Natural killer cell (primary cell): Measurements from ENCODE around the gene FBH1. TPM values are rescaled to one million over a fixed set of nuclear protein-coding genes. Genes with fewer than 3 reads are reported as not detected.

Experiments used
- ATAC-seq, 3 donors: fragments of 150-1000 bp in 2 of 3; fragments of 200-7000 bp in 1 of 3; cut with Tn5 transposase; 1 replicate in 1 of 3; 2 replicates in 2 of 3; pipeline ENCODE4 v1.10.0; 2021; ENCODE audit warnings: mild to moderate bottlenecking in 2 of 3, moderate library complexity in 2 of 3
- DNase-seq, 2 donors: peaks; one replicate each; pipeline versions ENCODE4 v3.0.0 to v3.0.0-alpha.2; 2013 to 2021; ENCODE audit warnings: mixed read lengths in 1 of 2
- H3K27ac ChIP-seq: one replicate; pipeline ENCODE4 v1.5.1; 2013; ENCODE audit warnings: mild to moderate bottlenecking, low read length
- H3K27me3 ChIP-seq: one replicate; pipeline ENCODE4 v1.6.1; 2013; ENCODE audit warnings: low read length; ENCODE audit not compliant: control insufficient read depth, insufficient read depth
- H3K36me3 ChIP-seq: one replicate; pipeline ENCODE4 v1.6.1; 2013; ENCODE audit warnings: low read length; ENCODE audit not compliant: control insufficient read depth, insufficient read depth
- H3K4me1 ChIP-seq: one replicate; pipeline ENCODE4 v1.6.1; 2013; ENCODE audit warnings: low read length; ENCODE audit not compliant: control insufficient read depth, insufficient read depth
- H3K4me3 ChIP-seq: one replicate; pipeline ENCODE4 v1.5.1; 2013; ENCODE audit warnings: low read length
- H3K9me3 ChIP-seq: one replicate; pipeline ENCODE4 v1.6.1; 2013; ENCODE audit warnings: low read length; ENCODE audit not compliant: control insufficient read depth, insufficient read depth
- H3K27ac Mint-ChIP-seq, 2 donors: one replicate each; pipeline ENCODE4 v1.8.0; 2022; ENCODE audit warnings: mild to moderate bottlenecking in 2 of 2, mixed read lengths in 2 of 2, moderate library complexity in 1 of 2
- H3K27me3 Mint-ChIP-seq, 2 donors: one replicate each; pipeline ENCODE4 v1.8.0; 2022; ENCODE audit warnings: low read depth in 2 of 2, mixed read lengths in 2 of 2
- H3K36me3 Mint-ChIP-seq: one replicate; pipeline ENCODE4 v1.8.0; 2022; ENCODE audit warnings: mixed read lengths
- H3K4me1 Mint-ChIP-seq, 2 donors: one replicate each; pipeline ENCODE4 v1.8.0; 2022; ENCODE audit warnings: mixed read lengths in 2 of 2
- H3K4me3 Mint-ChIP-seq: one replicate; pipeline ENCODE4 v1.8.0; 2022; ENCODE audit warnings: mild to moderate bottlenecking, moderate library complexity, mixed read lengths
- H3K9me3 Mint-ChIP-seq, 2 donors: one replicate each; pipeline ENCODE4 v1.8.0; 2022; ENCODE audit warnings: mixed read lengths in 2 of 2
- WGBS: methylation state at CpG from one replicate; pipeline ENCODE4 v1.1.7; 2013; ENCODE audit warnings: missing lambda C conversion rate; ENCODE audit not compliant: insufficient coverage; 5-methylcytosine and 5-hydroxymethylcytosine counted together
- intact Hi-C: fragments of 100-400 bp; cut with micrococcal nuclease; formaldehyde crosslinking; loops from one replicate; pipeline ENCODE4 v1.14.2; 2022
- total RNA-seq, 4 donors: library from RNA; stranded (reverse); fragments of 120-200 nt in 1 of 4; gene quantifications; one replicate each; pipeline versions ENCODE4 v1.2.3 to v1.2.4, GENCODE V29; 2013 to 2022
- TF ChIP-seq, protein P1 (sequence below): fragments of 200-600 bp; IDR thresholded peaks from one replicate; pipeline ENCODE4 v1.8.0; 2022; ENCODE audit warnings: antibody characterized with exemption

The FBH1 gene
- total RNA-seq, 3 donors from 2014 or later (not counting 1 experiment from before 2014, with no cell fraction given): 49.3 to 64.9 (median 62.7) TPM

DNA sequence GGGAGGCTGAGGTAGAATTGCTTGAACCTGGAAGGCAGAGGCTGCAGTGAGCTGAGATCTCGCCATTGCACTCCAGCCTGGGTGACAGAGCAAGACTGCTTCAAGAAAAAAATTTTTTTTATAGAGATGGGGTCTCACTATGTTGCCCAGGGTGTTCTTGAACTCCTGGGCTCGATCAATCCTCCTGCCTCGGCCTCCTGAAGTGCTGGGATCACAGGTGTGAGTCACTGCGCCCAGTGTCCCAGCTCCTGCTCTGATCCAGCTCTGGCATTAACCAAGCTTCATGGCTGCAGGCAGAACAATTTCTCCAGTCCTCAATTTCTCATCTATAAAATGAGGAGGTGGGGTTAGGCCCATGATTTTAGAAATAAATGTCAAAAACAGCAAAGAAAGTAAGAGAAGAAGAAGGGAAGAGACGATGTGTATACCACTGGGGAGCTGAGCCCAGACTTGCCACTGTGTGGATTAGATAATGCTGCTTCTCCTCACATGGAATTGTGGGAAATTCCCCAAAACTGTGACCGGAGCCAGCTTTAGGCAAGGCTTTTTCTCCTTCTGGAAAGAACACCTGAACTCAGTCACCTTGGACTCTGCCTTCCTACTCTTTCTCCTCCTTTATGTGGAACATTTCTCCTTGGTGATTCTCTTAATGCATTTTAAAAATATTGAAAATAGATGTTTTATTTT lies 61.8 kb downstream of the FBH1 start:
- no peak overlapping the region for H3K27ac Mint-ChIP-seq
- ATAC-seq: no peak
- H3K36me3 Mint-ChIP-seq: no peaks in the 10 kb centered on the region
- H3K4me3 ChIP-seq: no peak overlapping the region
- H3K4me1 Mint-ChIP-seq: peaks cover 0 to 6% of the 10 kb centered on the region in 2 donors
- TF ChIP-seq, protein P1, sequence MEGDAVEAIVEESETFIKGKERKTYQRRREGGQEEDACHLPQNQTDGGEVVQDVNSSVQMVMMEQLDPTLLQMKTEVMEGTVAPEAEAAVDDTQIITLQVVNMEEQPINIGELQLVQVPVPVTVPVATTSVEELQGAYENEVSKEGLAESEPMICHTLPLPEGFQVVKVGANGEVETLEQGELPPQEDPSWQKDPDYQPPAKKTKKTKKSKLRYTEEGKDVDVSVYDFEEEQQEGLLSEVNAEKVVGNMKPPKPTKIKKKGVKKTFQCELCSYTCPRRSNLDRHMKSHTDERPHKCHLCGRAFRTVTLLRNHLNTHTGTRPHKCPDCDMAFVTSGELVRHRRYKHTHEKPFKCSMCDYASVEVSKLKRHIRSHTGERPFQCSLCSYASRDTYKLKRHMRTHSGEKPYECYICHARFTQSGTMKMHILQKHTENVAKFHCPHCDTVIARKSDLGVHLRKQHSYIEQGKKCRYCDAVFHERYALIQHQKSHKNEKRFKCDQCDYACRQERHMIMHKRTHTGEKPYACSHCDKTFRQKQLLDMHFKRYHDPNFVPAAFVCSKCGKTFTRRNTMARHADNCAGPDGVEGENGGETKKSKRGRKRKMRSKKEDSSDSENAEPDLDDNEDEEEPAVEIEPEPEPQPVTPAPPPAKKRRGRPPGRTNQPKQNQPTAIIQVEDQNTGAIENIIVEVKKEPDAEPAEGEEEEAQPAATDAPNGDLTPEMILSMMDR: no peak
- H3K4me3 Mint-ChIP-seq: no peak overlapping the region
- H3K27me3 ChIP-seq: no peaks in the 10 kb centered on the region
- DNase-seq: no peak
- WGBS: 94% methylated on average over 6 of the region's 6 CpGs
- no peaks in the 10 kb centered on the region for H3K27me3 Mint-ChIP-seq
- H3K27ac ChIP-seq: no peak overlapping the region
- intact Hi-C loops: no loop called here
- no peaks in the 10 kb centered on the region for H3K4me1 ChIP-seq
- H3K9me3 Mint-ChIP-seq: no peaks in the 10 kb centered on the region
- H3K9me3 ChIP-seq: no peaks in the 10 kb centered on the region
- peaks cover 13% of the 10 kb centered on the region for H3K36me3 ChIP-seq

DNA sequence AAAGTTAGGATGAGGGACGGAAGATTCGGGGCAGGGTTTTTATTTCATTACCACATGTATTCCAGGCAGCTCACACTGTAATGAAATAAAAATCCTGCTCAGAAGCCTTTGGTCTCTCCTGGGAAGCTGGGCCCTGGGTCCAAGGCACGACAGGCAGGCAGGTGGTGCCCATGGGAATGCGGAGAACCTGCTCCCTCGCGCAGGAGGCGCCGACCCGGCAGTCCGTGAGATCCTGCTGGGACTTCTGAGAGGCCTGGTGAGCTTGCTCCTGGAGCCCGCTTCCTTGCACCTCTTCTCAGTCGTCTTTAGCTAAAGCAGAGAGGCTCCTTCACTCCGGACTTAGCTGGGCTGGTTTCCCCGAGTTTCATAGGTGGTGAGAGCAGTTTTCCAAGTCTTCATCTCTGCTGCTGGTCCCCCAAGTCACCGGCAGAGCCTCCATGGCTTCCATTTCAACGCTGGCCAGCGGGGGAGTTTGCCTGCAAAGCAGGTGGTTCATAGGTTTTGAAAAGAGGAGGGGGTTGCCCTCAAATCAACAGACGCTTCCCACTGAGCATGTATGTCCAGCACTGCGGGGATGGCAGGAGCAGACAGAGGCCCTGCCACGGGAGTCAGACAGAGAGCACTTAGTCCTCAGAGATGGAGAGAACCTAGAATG lies 62.8 kb downstream of the FBH1 start:
- Histone ChIP-seq H3K36me3 (peaks cover 13% of the 10 kb centered on the region), H3K4me1 (no peaks in the 10 kb centered on the region), H3K9me3 (no peaks in the 10 kb centered on the region), H3K27ac (no peak overlapping the region), H3K4me3 (no peak overlapping the region), H3K27me3 (no peaks in the 10 kb centered on the region)
- TF ChIP-seq, protein P1: no peak
- DNase-seq (no peak), ATAC-seq (no peak)
- Mint-ChIP-seq H3K4me3 (no peak overlapping the region), H3K36me3 (no peaks in the 10 kb centered on the region), H3K4me1 (peaks cover 0 to 6% of the 10 kb centered on the region in 2 donors), H3K9me3 (no peaks in the 10 kb centered on the region), H3K27ac (no peak overlapping the region), H3K27me3 (no peaks in the 10 kb centered on the region)
- 95% methylated on average over 20 of the region's 20 CpGs for WGBS
- intact Hi-C loops: no loop called here

DNA sequence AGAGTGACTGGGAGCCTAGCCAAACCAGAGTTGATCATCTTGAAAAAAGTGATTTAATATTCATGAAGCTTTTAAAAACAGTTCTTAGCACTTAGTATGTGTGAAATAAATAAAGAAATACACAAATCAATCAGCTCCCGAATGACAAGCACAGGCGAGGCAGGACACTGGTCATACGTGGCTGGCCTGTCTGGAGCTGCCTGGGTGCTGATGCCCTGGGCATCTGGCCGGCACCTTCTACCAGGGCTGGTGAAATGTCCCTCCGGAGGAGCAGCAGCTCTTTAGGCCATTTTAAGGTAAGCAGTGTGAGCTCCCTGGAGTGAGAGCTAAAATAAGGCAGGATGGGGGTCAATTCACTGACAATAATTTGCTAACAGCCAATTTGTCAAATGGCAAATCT lies 63.6 kb downstream of the FBH1 start:
- Mint-ChIP-seq H3K27ac (no peak overlapping the region), H3K27me3 (no peaks in the 10 kb centered on the region), H3K36me3 (no peaks in the 10 kb centered on the region), H3K9me3 (no peaks in the 10 kb centered on the region), H3K4me3 (no peak overlapping the region), H3K4me1 (peaks cover 0 to 6% of the 10 kb centered on the region in 2 donors)
- H3K9me3 ChIP-seq: no peaks in the 10 kb centered on the region
- 90% methylated on average over 5 of the region's 5 CpGs for WGBS
- H3K27ac ChIP-seq: no peak overlapping the region
- intact Hi-C loops: no loop called here
- H3K4me1 ChIP-seq: no peaks in the 10 kb centered on the region
- DNase-seq: no peak
- H3K36me3 ChIP-seq: peaks cover 17% of the 10 kb centered on the region
- H3K27me3 ChIP-seq: no peaks in the 10 kb centered on the region
- no peak for ATAC-seq
- H3K4me3 ChIP-seq: no peak overlapping the region
- TF ChIP-seq, protein P1: no peak
